OCI-LY7 (cell line): ENCODE data around the gene KCNIP4. TPM values are rescaled to one million over a fixed set of nuclear protein-coding genes. Genes with fewer than 3 reads are reported as not detected.

ENCODE experiments used
- BruUV-seq: library from RNA; stranded (reverse); fragments of 400-500 nt; replicated peaks from 2 replicates; lab custom pipeline; 2021; lab: Mats Ljungman, UMichigan
- CTCF ChIA-PET: fragments of 300-600 bp; sonication (Branson Sonifier 250); formaldehyde crosslinking; loops from one replicate; lab custom pipeline; 2022; ENCODE audit warnings: antibody characterized with exemption; ENCODE audit not compliant: unreplicated experiment; lab: Charles Lee
- POLR2A ChIA-PET: fragments of 300-600 bp; sonication (Branson Sonifier 250); formaldehyde crosslinking; loops from one replicate; lab custom pipeline; 2022; ENCODE audit warnings: antibody characterized with exemption; lab: Charles Lee
- DNase-seq: peaks from one replicate; pipeline ENCODE4 v3.0.0-alpha.2; 2015; ENCODE audit warnings: low spot score
- H2AFZ ChIP-seq: fragments of 200-600 bp; sonication (generic), shearing (Covaris generic); 2 replicates; pipeline ENCODE4 v1.6.1; 2014; ENCODE audit warnings: mild to moderate bottlenecking, antibody characterized with exemption, low read length, moderate library complexity
- H3K27ac ChIP-seq: fragments of 200-600 bp; sonication (generic); 2 replicates; pipeline ENCODE4 v1.5.1; 2014; ENCODE audit warnings: mixed run types, low read depth, mild to moderate bottlenecking, moderate library complexity, low read length, inconsistent platforms; ENCODE audit not compliant: poor library complexity, severe bottlenecking
- H3K36me3 ChIP-seq: fragments of 200-600 bp; sonication (generic); 2 replicates; pipeline ENCODE4 v1.6.1; 2014; ENCODE audit warnings: mild to moderate bottlenecking, antibody characterized with exemption, low read length, moderate library complexity, mixed read lengths; ENCODE audit not compliant: insufficient read depth
- H3K4me1 ChIP-seq: fragments of 200-600 bp; sonication (generic); 2 replicates; pipeline ENCODE4 v1.5.1; 2014; ENCODE audit warnings: mild to moderate bottlenecking, low read length; ENCODE audit not compliant: insufficient read depth, poor library complexity, severe bottlenecking
- H3K4me2 ChIP-seq: fragments of 200-600 bp; sonication (generic); 2 replicates; pipeline ENCODE4 v1.6.1; 2014; ENCODE audit warnings: mild to moderate bottlenecking, low read length
- H3K4me3 ChIP-seq: fragments of 200-600 bp; sonication (generic); 2 replicates; pipeline ENCODE4 v1.5.1; 2014; ENCODE audit warnings: mild to moderate bottlenecking, low read depth, low read length; ENCODE audit not compliant: poor library complexity, severe bottlenecking
- H3K79me2 ChIP-seq: fragments of 200-600 bp; sonication (generic); 2 replicates; pipeline ENCODE4 v1.6.1; 2016; ENCODE audit warnings: low read depth, mild to moderate bottlenecking, low read length, moderate library complexity, mixed read lengths; ENCODE audit not compliant: insufficient read depth
- H3K9me2 ChIP-seq: fragments of 200-600 bp; sonication (generic); 2 replicates; pipeline ENCODE4 v1.6.1; 2016; ENCODE audit warnings: mild to moderate bottlenecking, low read length, mixed read lengths; ENCODE audit not compliant: insufficient read depth
- H3K9me3 ChIP-seq: fragments of 200-600 bp; sonication (generic); 2 replicates; pipeline ENCODE4 v1.6.1; 2014; ENCODE audit warnings: mild to moderate bottlenecking, mixed run types, low read length, mixed read lengths
- H4K20me1 ChIP-seq: fragments of 200-600 bp; sonication (generic); 2 replicates; pipeline ENCODE4 v1.6.1; 2014; ENCODE audit warnings: mild to moderate bottlenecking, antibody characterized with exemption, low read length, moderate library complexity, mixed read lengths; ENCODE audit not compliant: insufficient read depth
- EZH2phosphoT487 ChIP-seq: fragments of 200-600 bp; sonication (generic); IDR thresholded peaks from 2 replicates; pipeline ENCODE4 v1.6.1; 2018; ENCODE audit warnings: low read depth, borderline replicate concordance, mild to moderate bottlenecking, mixed run types, antibody characterized with exemption, low read length, moderate library complexity, mixed read lengths
- intact Hi-C: fragments of 100-400 bp; cut with micrococcal nuclease; formaldehyde crosslinking; loops from one replicate; pipeline ENCODE4 v1.10.0; 2022; ENCODE audit not compliant: unreplicated experiment
- total RNA-seq, 2 experiments: library from RNA; depleted of rRNA in 1 of 2; stranded (reverse); fragments of >200 nt in 1 of 2; shearing (Covaris generic) in 1 of 2; gene quantifications; 2 replicates each; pipeline ENCODE4 v1.2.3, GENCODE V29; 2014 to 2022
- TF ChIP-seq, protein P1 (sequence below): fragments of 200-600 bp; sonication (generic); conservative IDR thresholded peaks from 2 replicates; pipeline ENCODE4 v1.5.1; 2014; ENCODE audit warnings: mild to moderate bottlenecking, antibody characterized with exemption, low read length, moderate library complexity, mixed read lengths

Gene KCNIP4
- total RNA-seq, 2 experiments from 2014 or later: not detected

DNA sequence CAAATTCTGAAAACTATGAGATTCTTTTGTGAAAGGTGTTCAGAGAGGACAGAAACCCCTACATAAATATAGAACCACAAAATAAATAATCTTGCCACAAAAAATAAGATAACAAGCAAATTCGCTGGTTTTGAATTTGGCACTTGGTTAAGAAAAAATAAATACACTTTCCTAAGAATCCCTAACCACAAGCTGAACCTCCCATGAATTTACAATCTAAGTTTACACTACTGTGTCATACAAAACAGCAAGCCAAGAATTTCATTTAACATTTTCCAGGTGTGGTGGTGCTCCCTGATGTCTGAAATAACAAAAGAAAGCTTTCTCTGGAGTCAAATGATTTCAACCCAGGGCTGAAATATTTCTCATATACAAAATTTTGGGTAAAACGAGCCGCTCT is 121.0 kb downstream of the KCNIP4 start:
- TF ChIP-seq EZH2phosphoT487: no peak
- TF ChIP-seq, protein P1, sequence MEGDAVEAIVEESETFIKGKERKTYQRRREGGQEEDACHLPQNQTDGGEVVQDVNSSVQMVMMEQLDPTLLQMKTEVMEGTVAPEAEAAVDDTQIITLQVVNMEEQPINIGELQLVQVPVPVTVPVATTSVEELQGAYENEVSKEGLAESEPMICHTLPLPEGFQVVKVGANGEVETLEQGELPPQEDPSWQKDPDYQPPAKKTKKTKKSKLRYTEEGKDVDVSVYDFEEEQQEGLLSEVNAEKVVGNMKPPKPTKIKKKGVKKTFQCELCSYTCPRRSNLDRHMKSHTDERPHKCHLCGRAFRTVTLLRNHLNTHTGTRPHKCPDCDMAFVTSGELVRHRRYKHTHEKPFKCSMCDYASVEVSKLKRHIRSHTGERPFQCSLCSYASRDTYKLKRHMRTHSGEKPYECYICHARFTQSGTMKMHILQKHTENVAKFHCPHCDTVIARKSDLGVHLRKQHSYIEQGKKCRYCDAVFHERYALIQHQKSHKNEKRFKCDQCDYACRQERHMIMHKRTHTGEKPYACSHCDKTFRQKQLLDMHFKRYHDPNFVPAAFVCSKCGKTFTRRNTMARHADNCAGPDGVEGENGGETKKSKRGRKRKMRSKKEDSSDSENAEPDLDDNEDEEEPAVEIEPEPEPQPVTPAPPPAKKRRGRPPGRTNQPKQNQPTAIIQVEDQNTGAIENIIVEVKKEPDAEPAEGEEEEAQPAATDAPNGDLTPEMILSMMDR: no peak
- no peak overlapping the region for H3K4me3 ChIP-seq
- no peak for DNase-seq
- POLR2A ChIA-PET: no interaction called here
- no peak overlapping the region for H3K27ac ChIP-seq
- no peaks in the 10 kb centered on the region for H3K9me3 ChIP-seq
- H3K36me3 ChIP-seq: no peaks in the 10 kb centered on the region
- CTCF ChIA-PET: no interaction called here
- H3K79me2 ChIP-seq: no peaks in the 10 kb centered on the region
- H3K9me2 ChIP-seq: no peaks in the 10 kb centered on the region
- intact Hi-C loops: no loop called here
- no TSS peak for BruUV-seq
- H3K4me1 ChIP-seq: no peaks in the 10 kb centered on the region
- no peak overlapping the region for H2AFZ ChIP-seq
- H4K20me1 ChIP-seq: no peaks in the 10 kb centered on the region
- H3K4me2 ChIP-seq: no peak overlapping the region

DNA sequence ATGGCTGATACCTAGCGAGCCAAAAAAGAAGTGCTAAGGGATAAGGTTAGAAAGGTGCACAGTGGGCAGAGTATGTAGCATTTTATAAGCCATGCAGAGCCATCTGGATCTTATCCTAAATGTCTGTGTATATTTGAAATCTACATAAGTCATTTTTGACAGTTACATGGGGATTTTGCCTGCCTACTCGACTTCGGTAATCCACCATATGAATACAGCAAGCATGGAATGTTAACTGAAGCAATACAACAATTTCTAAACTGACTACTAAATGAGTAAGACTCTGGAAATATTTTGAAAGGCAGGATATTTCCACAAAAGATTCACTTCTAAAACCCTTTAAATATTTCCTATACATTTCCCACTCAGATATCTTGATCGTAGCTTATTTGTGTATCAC is 122.5 kb downstream of the KCNIP4 start:
- H3K9me3 ChIP-seq: no peaks in the 10 kb centered on the region
- no peaks in the 10 kb centered on the region for H3K4me1 ChIP-seq
- H3K4me3 ChIP-seq: no peak overlapping the region
- H4K20me1 ChIP-seq: no peaks in the 10 kb centered on the region
- intact Hi-C loops: no loop called here
- CTCF ChIA-PET: no interaction called here
- TF ChIP-seq EZH2phosphoT487: no peak
- TF ChIP-seq, protein P1: no peak
- POLR2A ChIA-PET: interaction anchor here (1.3 kb wide), 1 partner anchor 12 kb away, joined by 3 read pairs; no protein-coding TSS in a partner anchor
- no peaks in the 10 kb centered on the region for H3K36me3 ChIP-seq
- H2AFZ ChIP-seq: no peak overlapping the region
- H3K9me2 ChIP-seq: no peaks in the 10 kb centered on the region
- H3K27ac ChIP-seq: no peak overlapping the region
- DNase-seq: no peak
- no TSS peak for BruUV-seq
- H3K4me2 ChIP-seq: no peak overlapping the region
- no peaks in the 10 kb centered on the region for H3K79me2 ChIP-seq

DNA sequence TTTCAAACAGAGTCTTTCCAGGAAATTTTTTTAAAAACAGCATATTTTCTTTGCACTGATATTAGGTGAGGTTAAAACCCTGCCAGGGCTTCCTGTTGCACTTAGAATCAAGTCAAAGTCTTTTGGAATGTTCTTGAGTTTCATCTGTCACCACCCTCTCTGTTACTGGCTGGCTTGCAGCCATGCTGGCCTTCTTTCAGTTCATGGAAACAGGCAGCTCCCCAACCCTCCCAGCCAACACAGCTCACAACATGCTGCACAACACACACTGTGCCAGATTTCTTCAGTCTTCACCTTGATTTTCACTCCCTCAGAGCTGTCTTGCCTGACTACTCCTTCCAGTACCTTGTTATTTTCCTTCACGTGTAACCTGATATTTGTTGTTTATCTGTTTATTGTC is 129.5 kb downstream of the KCNIP4 start:
- H3K79me2 ChIP-seq: no peaks in the 10 kb centered on the region
- no peaks in the 10 kb centered on the region for H4K20me1 ChIP-seq
- intact Hi-C loops: no loop called here
- no peaks in the 10 kb centered on the region for H3K9me3 ChIP-seq
- CTCF ChIA-PET: no interaction called here
- H3K4me1 ChIP-seq: no peaks in the 10 kb centered on the region
- no peaks in the 10 kb centered on the region for H3K36me3 ChIP-seq
- no peak overlapping the region for H2AFZ ChIP-seq
- H3K27ac ChIP-seq: no peak overlapping the region
- TF ChIP-seq, protein P1: no peak
- no peak for TF ChIP-seq EZH2phosphoT487
- no peak overlapping the region for H3K4me3 ChIP-seq
- H3K9me2 ChIP-seq: no peaks in the 10 kb centered on the region
- DNase-seq: no peak
- no TSS peak for BruUV-seq
- H3K4me2 ChIP-seq: no peak overlapping the region
- POLR2A ChIA-PET: interaction anchor here (0.6 kb wide), 1 partner anchor 30 kb away, joined by 3 read pairs; no protein-coding TSS in a partner anchor
